Adrenal gland (tissue), 12 donors: ENCODE data around the gene C1QTNF5. TPM values are rescaled to one million over a fixed set of nuclear protein-coding genes. Genes with fewer than 3 reads are reported as not detected.

ENCODE experiments used
- DNase-seq, 7 donors: peaks; one replicate each; pipeline ENCODE4 v3.0.0-alpha.2; 2019 to 2020
- H3K27ac ChIP-seq, 5 donors: fragments of 200-600 bp; sonication (generic) in 4 of 5; 1 replicate in 3 of 5; 2 replicates in 2 of 5; pipeline versions ENCODE4 v1.5.1 to v1.8.0; 2016 to 2020; ENCODE audit warnings: mild to moderate bottlenecking in 1 of 5
- H3K27me3 ChIP-seq: fragments of 200-600 bp; 2 replicates; pipeline ENCODE4 v1.8.0; 2021
- H3K36me3 ChIP-seq, 2 donors: fragments of 200-600 bp; replicated peaks in 1 of 2; 1 replicate in 1 of 2; 2 replicates in 1 of 2; pipeline versions ENCODE4 v1.5.1 to v1.8.0; 2018 to 2022
- H3K4me1 ChIP-seq, 2 donors: fragments of 200-600 bp; replicated peaks in 1 of 2; 1 replicate in 1 of 2; 2 replicates in 1 of 2; pipeline versions ENCODE4 v1.5.1 to v1.8.0; 2018 to 2021
- H3K4me3 ChIP-seq, 4 donors: fragments of 200-600 bp; sonication (generic) in 3 of 4; one replicate each; pipeline ENCODE4 v1.5.1; 2016 to 2018
- H3K9me3 ChIP-seq, 3 donors: fragments of 200-600 bp; sonication (generic) in 1 of 3; replicated peaks in 1 of 3; 1 replicate in 2 of 3; 2 replicates in 1 of 3; pipeline versions ENCODE4 v1.5.1 to v1.8.0; 2016 to 2021
- POLR2A ChIP-seq, 2 donors: fragments of 450-650 bp; IDR thresholded peaks; one replicate each; pipeline ENCODE4 v1.6.1; 2017; ENCODE audit warnings: antibody characterized with exemption in 2 of 2, mild to moderate bottlenecking in 2 of 2, moderate library complexity in 1 of 2
- WGBS, 4 donors: extraction: QIAGEN DNeasy Blood & Tissue Kit in 2 of 4; methylation state at CpG; one replicate each; pipeline versions ENCODE4 v1.1.5 to v1.1.7; 2013 to 2017; 5-methylcytosine and 5-hydroxymethylcytosine counted together
- intact Hi-C, 2 donors: fragments of 100-400 bp; cut with DNase I; formaldehyde crosslinking; loops; one replicate each; pipeline versions ENCODE4 v1.14.1 to v1.15.0; 2022 to 2023
- polyA plus RNA-seq, 3 donors: library from polyadenylated mRNA; stranded (reverse); fragments of 200-250 nt in 2 of 3; fragments of 350-450 nt in 1 of 3; fragmentation: Illumina TruSeq in 1 of 3; extraction: RNeasy Lipid Tissue Mini Kit (QIAGEN cat#74804) in 1 of 3; gene quantifications; one replicate each; pipeline ENCODE4 v1.2.3, GENCODE V29; 2013 to 2014
- total RNA-seq, 9 donors: library from RNA; depleted of rRNA in 4 of 9; stranded (reverse); fragments of >200 nt in 4 of 9; fragments of 120-200 nt in 1 of 9; fragmentation: NEBNext Ultra II Directional in 1 of 9; extraction: Animal tissue kit (Norgen Biotek cat#: 25700) in 1 of 9; gene quantifications; one replicate each; pipeline versions ENCODE4 v1.1.0 to v1.2.4, GENCODE V29; 2013 to 2023
- TF ChIP-seq, protein P1 (sequence below), 6 experiments: fragments of 450-650 bp in 4 of 6; fragments of 200-600 bp in 2 of 6; sonication (generic) in 1 of 6; IDR thresholded peaks; 1 replicate in 5 of 6; 2 replicates in 1 of 6; pipeline versions ENCODE4 v1.5.1 to v1.8.0; 2016 to 2021; ENCODE audit warnings: antibody characterized with exemption in 6 of 6, mild to moderate bottlenecking in 2 of 6, moderate library complexity in 1 of 6
- donor health status: healthy with polysubstance abuse.
- donor health status: Bipolar disorder and iron deficiency.
- donor health status: DM: yes; HTN: yes; CAD: no.
- donor health status: DM: no; HTN: no; CAD: no.
- donor health status: DM: no; HTN: no; CAD: no.
- donor health status: DM: yes; HTN: yes; CAD: no.

C1QTNF5 gene
- total and polyA plus RNA-seq, 12 donors, result 1.8 to 46.9 (median 20.6) TPM

DNA sequence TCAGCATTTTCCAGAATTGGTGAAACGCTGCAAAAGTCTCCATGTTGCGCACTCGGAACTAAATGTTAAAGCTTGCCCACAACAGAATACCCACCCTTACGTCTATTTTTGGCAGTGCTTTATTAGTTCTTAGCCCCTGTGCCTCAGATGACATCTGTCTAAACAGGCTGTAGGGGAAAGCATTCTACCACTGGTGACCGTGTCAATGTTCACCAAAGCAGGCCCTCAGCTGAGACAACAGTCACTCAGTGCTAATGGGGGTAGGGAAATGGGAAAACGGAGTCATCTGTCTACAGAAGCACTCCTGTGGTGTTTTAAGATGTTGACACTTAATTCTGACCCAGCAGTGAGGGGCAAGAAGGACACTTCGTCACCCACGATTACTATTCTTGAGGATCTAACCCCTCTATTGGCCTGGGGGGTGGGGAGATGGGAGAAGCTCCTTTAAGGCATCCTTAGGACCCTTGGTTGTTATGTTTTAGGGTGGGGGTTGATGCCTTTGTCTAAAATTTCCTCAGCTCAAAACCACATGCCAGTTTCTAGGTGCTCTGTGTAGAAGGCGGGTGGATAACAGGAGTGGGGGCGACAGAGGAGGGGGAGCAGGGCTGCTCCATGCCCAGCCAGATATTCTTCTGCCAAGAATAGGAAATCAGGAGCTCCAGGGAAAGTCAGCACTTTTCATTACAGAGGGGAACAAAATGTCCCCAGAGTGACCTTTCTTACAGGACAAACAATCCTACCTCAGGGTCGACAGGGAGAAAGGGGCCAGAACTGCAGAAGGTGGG is 21.4 kb upstream of the C1QTNF5 start:
- Histone ChIP-seq H3K36me3 (peaks cover 0 to 17% of the 10 kb centered on the region in 2 donors), H3K9me3 (no peaks in the 10 kb centered on the region), H3K27me3 (no peaks in the 10 kb centered on the region), H3K27ac (peak overlapping the region; percentile 78 to 89 (median 81)), H3K4me1 (peaks cover 43 to 46% of the 10 kb centered on the region in 2 donors), H3K4me3 (peak overlapping the region in 1 of 4 donors; percentile 72)
- peak in 1 of 7 donors; percentile 17 for DNase-seq
- TF ChIP-seq POLR2A (IDR thresholded peaks at IDR 0.05), result no peak
- TF ChIP-seq, protein P1, sequence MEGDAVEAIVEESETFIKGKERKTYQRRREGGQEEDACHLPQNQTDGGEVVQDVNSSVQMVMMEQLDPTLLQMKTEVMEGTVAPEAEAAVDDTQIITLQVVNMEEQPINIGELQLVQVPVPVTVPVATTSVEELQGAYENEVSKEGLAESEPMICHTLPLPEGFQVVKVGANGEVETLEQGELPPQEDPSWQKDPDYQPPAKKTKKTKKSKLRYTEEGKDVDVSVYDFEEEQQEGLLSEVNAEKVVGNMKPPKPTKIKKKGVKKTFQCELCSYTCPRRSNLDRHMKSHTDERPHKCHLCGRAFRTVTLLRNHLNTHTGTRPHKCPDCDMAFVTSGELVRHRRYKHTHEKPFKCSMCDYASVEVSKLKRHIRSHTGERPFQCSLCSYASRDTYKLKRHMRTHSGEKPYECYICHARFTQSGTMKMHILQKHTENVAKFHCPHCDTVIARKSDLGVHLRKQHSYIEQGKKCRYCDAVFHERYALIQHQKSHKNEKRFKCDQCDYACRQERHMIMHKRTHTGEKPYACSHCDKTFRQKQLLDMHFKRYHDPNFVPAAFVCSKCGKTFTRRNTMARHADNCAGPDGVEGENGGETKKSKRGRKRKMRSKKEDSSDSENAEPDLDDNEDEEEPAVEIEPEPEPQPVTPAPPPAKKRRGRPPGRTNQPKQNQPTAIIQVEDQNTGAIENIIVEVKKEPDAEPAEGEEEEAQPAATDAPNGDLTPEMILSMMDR (IDR thresholded peaks at IDR 0.05), result no peak
- intact Hi-C loops, result no loop called here
- WGBS, 4 donors, result 73 to 81% (median 79%) methylated on average over 11 of the region's 11 CpGs

DNA sequence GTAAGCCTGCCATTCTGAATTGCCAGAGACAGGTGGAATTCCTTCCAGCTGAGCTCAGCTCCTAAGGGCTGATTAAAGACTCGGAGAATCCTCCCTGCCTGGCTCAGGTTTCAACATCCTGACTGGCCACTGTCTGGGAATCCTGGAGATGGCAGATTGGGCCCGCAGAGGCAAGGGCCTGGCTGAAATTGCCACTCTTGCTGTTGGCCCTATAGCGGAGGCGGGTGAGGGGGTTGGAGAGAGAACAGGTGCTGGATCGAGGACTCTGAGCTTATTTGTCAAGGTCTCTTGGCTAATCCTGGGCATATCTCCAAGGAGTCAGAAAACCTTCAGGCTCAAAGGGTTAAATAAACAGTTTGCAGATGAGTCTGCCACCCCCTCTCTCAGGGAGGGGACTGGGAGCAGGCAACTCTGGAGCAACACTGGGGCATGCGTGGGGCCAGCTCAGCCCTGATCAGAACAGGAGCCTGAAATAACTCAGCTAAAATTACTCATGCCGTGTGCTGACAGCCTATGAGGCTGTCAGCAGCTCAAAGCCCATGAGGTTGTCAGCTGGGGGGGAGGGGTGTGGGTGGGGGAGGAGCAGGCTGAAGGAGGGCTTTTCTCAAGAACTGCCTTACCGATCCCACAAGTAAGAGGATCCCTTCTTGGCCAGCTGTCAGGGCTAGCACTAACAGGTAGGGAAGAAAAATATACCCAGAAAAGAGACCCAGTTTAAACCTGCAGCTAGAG is 20.5 kb upstream of the C1QTNF5 start:
- peak overlapping the region; percentile 78 to 89 (median 81) for H3K27ac ChIP-seq
- H3K27me3 ChIP-seq, result no peaks in the 10 kb centered on the region
- WGBS, 4 donors, result 24 to 40% (median 29%) methylated on average over 5 to 8 of the region's 8 CpGs
- TF ChIP-seq, protein P1 (IDR thresholded peaks at IDR 0.05), result peak in 1 of 6 experiments; percentile 20
- peak in 1 of 2 donors; percentile 55 for TF ChIP-seq POLR2A (IDR thresholded peaks at IDR 0.05)
- H3K9me3 ChIP-seq, result no peaks in the 10 kb centered on the region
- H3K36me3 ChIP-seq, result peaks cover 0 to 17% of the 10 kb centered on the region in 2 donors
- H3K4me1 ChIP-seq, result peaks cover 43 to 46% of the 10 kb centered on the region in 2 donors
- DNase-seq, result peak; percentile 73 to 92 (median 91)
- intact Hi-C loops, result no loop called here
- peak overlapping the region in 1 of 4 donors; percentile 7 for H3K4me3 ChIP-seq

GRCh38 chr11:119359365-119360214 is 18.9 kb upstream of the C1QTNF5 start:
- 82 to 91% (median 86%) methylated on average over 9 to 10 of the region's 10 CpGs for WGBS, 4 donors
- peaks cover 0 to 17% of the 10 kb centered on the region in 2 donors for H3K36me3 ChIP-seq
- H3K27me3 ChIP-seq, result no peaks in the 10 kb centered on the region
- no peak overlapping the region for H3K27ac ChIP-seq
- H3K4me3 ChIP-seq, result no peak overlapping the region
- no peaks in the 10 kb centered on the region for H3K9me3 ChIP-seq
- peaks cover 35 to 38% of the 10 kb centered on the region in 2 donors for H3K4me1 ChIP-seq
- TF ChIP-seq POLR2A (IDR thresholded peaks at IDR 0.05), result no peak
- TF ChIP-seq, protein P1 (IDR thresholded peaks at IDR 0.05), result no peak
- DNase-seq, result no peak
- intact Hi-C loops, result loop anchor here (5.0 to 10.0 kb wide), 2 partner anchors 115 to 118 kb away; no protein-coding TSS in a partner anchor
